ENCODE results near the gene HIVEP1. TPM values are rescaled to one million over a fixed set of nuclear protein-coding genes. Genes with fewer than 3 reads are reported as not detected.

HIVEP1 gene
- total RNA-seq, 4 donors from 2014 or later: 26.8 to 69.3 (median 38.8) TPM

DNA sequence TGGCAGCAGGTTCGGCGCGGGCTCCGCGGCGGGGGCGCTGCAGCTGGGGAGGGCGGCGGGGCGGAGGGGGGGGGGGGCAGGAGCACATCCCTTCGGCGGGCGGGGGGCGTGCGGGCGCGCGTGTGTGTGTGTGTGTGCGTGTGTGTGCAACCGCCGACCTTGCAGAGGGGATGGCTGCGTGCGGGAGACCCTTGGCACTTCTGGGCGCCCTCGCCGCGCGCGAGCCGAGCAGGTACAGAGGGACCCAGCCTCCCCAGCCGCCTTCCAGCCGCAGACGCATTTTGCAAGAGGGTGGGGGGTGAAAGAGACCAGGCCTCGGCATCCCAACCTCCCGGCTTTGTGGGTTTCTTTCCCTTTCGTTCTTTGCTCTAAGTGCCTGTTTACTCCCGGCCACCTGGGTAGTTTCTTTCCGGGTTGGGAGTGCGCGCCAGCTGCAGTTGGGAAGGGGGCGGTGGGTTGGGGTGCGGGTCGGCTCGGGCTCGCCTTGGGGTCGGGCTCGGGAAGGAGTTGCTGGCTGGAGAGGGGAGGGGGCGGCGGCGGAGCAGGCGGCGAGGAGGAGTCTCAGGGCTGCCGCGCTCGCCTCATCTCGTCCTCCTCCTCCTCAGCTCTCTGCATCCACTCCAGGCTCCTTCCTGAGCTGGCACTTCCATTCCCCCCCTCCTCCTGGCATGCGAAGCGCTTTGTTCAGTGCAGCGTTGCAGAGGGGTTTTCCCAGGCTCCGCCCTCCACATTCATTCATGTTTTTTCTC lies 620 bp downstream of the HIVEP1 start:
- peak; percentile 64 to 80 (median 73) for DNase-seq
- TF ChIP-seq CTCF (IDR thresholded peaks at IDR 0.05) (no peak), POLR2A (IDR thresholded peaks at IDR 0.05) (peak in 1 of 2 donors; percentile 41)
- Histone ChIP-seq H3K9me3 (no peaks in the 10 kb centered on the region), H3K27ac (peak overlapping the region; percentile 87 to 99 (median 96)), H3K27me3 (no peaks in the 10 kb centered on the region), H3K36me3 (peaks cover 0 to 16% (median 0%) of the 10 kb centered on the region in 3 donors), H3K4me3 (peak overlapping the region; percentile 75 to 90 (median 84)), H3K4me1 (peaks cover 0 to 19% (median 2%) of the 10 kb centered on the region in 4 donors)

DNA sequence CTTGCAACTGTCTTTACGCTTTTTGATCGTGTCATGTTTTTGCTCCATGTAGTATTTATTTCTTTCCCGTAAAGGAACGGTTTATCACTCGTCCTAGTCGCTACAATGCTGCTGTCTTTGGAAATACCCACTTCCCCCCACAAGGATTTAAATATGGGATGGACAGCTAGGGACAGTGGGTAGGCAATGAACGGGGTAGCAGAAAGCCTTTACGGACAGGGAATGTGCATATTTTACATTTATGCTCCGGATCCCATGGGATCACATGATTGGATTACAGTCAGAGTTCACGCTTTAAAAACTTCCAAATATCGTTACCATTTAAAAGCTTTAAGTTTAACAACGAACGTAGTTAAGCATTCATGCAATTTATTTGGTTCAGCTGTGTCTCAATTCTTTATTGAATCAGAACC lies 1.2 kb downstream of the HIVEP1 start:
- Histone ChIP-seq H3K27me3 (no peaks in the 10 kb centered on the region), H3K36me3 (peaks cover 0 to 22% (median 0%) of the 10 kb centered on the region in 3 donors), H3K9me3 (no peaks in the 10 kb centered on the region), H3K4me3 (peak overlapping the region; percentile 75 to 90 (median 84)), H3K27ac (peak overlapping the region; percentile 87 to 99 (median 96)), H3K4me1 (peaks cover 0 to 14% (median 2%) of the 10 kb centered on the region in 4 donors)
- peak in 1 of 2 donors; percentile 10 for TF ChIP-seq POLR2A (IDR thresholded peaks at IDR 0.05)
- no peak for TF ChIP-seq CTCF (IDR thresholded peaks at IDR 0.05)
- DNase-seq: no peak

- no peak for TF ChIP-seq CTCF (IDR thresholded peaks at IDR 0.05)
- TF ChIP-seq POLR2A (IDR thresholded peaks at IDR 0.05): no peak
- peaks cover 0 to 13% (median 2%) of the 10 kb centered on the region in 4 donors for H3K4me1 ChIP-seq
- H3K36me3 ChIP-seq: peaks cover 0 to 23% (median 0%) of the 10 kb centered on the region in 3 donors
- no peaks in the 10 kb centered on the region for H3K27me3 ChIP-seq
- no peak for DNase-seq
- no peak overlapping the region for H3K4me3 ChIP-seq
- H3K27ac ChIP-seq: no peak overlapping the region
- H3K9me3 ChIP-seq: no peaks in the 10 kb centered on the region
These were observed 2.1 kb downstream of the HIVEP1 start for GRCh38 chr6:12014027-12014872.

- Histone ChIP-seq H3K36me3 (peaks cover 0 to 29% (median 0%) of the 10 kb centered on the region in 3 donors), H3K9me3 (no peaks in the 10 kb centered on the region), H3K27me3 (no peaks in the 10 kb centered on the region), H3K4me3 (no peak overlapping the region), H3K27ac (no peak overlapping the region), H3K4me1 (peaks cover 0 to 7% (median 1%) of the 10 kb centered on the region in 4 donors)
- no peak for DNase-seq
- TF ChIP-seq CTCF (IDR thresholded peaks at IDR 0.05) (no peak), POLR2A (IDR thresholded peaks at IDR 0.05) (no peak)
These were observed 2.7 kb downstream of the HIVEP1 start for GRCh38 chr6:12014873-12015149.

GRCh38 chr6:12017263-12017662 lies 5.2 kb downstream of the HIVEP1 start:
- H3K4me1 ChIP-seq: no peaks in the 10 kb centered on the region
- no peak for DNase-seq
- H3K4me3 ChIP-seq: no peak overlapping the region
- no peaks in the 10 kb centered on the region for H3K9me3 ChIP-seq
- TF ChIP-seq POLR2A (IDR thresholded peaks at IDR 0.05) (no peak), CTCF (IDR thresholded peaks at IDR 0.05) (no peak)
- H3K36me3 ChIP-seq: peaks cover 0 to 30% (median 0%) of the 10 kb centered on the region in 3 donors
- H3K27ac ChIP-seq: no peak overlapping the region
- H3K27me3 ChIP-seq: no peaks in the 10 kb centered on the region

Measured in Peyer's patch (tissue), 4 donors.